BE2C (cell line): Measurements from ENCODE around the gene RFPL4AL1.
"Not testable (repeated sequence)": the region's sequence is repeated elsewhere in the genome, so short reads cannot be mapped to it uniquely, and the experiment has no call there.

Source experiments
- DNase-seq: peaks from one replicate; pipeline ENCODE4 v3.0.0-alpha.2; 2020
- H3K27me3 ChIP-seq: fragments of 250-450 bp; sonication (Bioruptor Pico); 2 replicates; pipeline ENCODE4 v1.5.1; 2020; ENCODE audit warnings: mild to moderate bottlenecking
- H3K36me3 ChIP-seq: fragments of 250-450 bp; sonication (Bioruptor Pico); 2 replicates; pipeline ENCODE4 v1.5.1; 2020; ENCODE audit warnings: mild to moderate bottlenecking
- H3K4me1 ChIP-seq: fragments of 250-450 bp; sonication (Bioruptor Pico); 2 replicates; pipeline ENCODE4 v1.5.1; 2020
- H3K4me3 ChIP-seq: 2 replicates; pipeline ENCODE4 v1.5.1; 2011; ENCODE audit warnings: low read depth, low read length
- H3K9me3 ChIP-seq: fragments of 250-450 bp; sonication (Bioruptor Pico); 2 replicates; pipeline ENCODE4 v1.5.1; 2020
- TF ChIP-seq, protein P1 (sequence below): IDR thresholded peaks from 2 replicates; pipeline ENCODE4 v1.5.1; 2012; ENCODE audit warnings: mild to moderate bottlenecking, low read depth, low read length

Gene RFPL4AL1

DNA sequence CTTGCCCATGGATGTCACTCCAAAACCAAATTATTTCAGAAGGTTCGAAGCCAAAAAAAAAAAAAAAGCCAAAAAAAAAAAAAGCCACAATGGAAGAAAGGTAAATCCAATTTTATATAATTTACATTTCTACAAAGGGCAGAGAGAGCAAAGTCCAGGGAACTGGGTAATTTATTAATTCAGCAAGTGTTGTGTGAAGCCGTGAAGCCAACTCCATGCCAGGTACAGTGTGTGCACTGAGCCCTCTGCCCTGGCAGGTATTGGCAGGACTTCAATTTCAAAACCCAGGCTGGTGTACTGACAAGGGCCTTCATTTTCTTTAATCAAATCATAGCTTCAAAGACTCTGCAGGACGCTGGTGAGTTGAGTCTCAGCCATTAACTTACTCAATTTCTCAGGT, 15.5 kb upstream of the RFPL4AL1 start:
- H3K9me3 ChIP-seq, result no peaks in the 10 kb centered on the region

DNA sequence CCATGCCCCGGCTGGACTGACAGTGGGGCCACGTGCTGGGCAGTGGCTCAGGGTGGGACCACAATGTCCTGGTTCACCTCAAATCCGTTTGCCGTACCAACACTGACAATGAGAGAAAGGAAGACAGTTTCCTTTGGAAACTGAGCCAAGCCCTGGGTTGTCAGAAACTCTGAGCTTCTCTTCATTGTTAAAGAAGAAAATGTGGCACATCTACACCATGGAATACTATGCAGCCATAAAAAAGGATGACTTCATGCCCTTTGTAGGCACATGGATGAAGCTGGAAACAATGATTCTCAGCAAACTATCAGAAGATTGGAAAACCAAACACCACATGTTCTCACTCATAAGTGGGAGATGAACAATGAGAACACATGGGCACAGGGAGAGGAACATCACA, 12.1 kb upstream of the RFPL4AL1 start:
- not testable (repeated sequence) for H3K36me3 ChIP-seq, H3K4me1 ChIP-seq, H3K4me3 ChIP-seq, DNase-seq, H3K9me3 ChIP-seq
- peaks cover 32% of the 10 kb centered on the region for H3K27me3 ChIP-seq

More for the DNA sequence above, 15.5 kb upstream of the RFPL4AL1 start:
- Histone ChIP-seq H3K27me3 (peaks cover 61% of the 10 kb centered on the region), H3K4me1 (no peaks in the 10 kb centered on the region), H3K4me3 (no peak overlapping the region), H3K36me3 (no peaks in the 10 kb centered on the region)
- no peak for DNase-seq
- TF ChIP-seq, protein P1, sequence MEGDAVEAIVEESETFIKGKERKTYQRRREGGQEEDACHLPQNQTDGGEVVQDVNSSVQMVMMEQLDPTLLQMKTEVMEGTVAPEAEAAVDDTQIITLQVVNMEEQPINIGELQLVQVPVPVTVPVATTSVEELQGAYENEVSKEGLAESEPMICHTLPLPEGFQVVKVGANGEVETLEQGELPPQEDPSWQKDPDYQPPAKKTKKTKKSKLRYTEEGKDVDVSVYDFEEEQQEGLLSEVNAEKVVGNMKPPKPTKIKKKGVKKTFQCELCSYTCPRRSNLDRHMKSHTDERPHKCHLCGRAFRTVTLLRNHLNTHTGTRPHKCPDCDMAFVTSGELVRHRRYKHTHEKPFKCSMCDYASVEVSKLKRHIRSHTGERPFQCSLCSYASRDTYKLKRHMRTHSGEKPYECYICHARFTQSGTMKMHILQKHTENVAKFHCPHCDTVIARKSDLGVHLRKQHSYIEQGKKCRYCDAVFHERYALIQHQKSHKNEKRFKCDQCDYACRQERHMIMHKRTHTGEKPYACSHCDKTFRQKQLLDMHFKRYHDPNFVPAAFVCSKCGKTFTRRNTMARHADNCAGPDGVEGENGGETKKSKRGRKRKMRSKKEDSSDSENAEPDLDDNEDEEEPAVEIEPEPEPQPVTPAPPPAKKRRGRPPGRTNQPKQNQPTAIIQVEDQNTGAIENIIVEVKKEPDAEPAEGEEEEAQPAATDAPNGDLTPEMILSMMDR, result no peak

DNA sequence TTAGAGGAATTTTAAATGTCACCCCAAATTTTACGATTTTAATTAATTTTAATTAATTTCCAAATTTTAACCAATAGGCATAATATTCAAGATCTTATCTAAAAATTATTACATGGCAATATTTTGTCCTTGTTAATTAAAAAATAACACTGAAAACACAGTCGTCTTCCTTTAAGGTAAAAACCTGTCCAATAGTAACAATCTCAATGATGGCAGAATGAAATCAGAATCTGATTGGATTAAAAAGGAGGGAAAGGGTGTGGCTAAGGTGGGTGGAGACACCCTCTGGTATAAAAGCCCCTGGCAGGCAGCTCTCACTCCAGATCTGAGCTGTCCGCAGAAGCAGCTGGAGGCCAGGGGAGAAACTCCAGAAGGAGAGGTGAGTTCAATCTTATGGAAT, 10.1 kb upstream of the RFPL4AL1 start, which contains the start of gene RFPL4A:
RFPL4A (plus strand) TSS at position 301 of the 400 bp plus-strand sequence. CDS start 2,704 bp downstream, outside the sequence.
- not testable (repeated sequence) for H3K4me3 ChIP-seq

DNA sequence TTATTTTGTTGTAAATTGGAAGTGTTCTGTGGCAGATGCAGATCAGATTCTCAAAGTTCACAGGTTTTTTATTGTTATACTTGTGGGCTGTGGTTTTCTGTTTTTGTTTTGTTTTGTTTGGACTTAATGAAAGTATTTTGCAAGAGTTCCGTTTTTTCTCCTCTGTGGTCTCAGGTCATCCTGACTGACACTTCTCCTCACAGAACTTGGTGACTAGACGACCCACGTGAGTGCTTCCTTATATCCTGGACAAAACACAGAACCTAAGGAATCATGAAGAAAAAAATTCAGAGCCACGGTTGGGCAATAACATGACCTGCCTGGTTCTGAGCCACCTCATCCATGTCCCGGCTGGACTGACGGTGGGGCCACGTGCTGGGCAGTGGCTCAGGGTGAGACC, 2.5 kb upstream of the RFPL4AL1 start:
- DNase-seq, result no peak

More for the DNA sequence above, 10.1 kb upstream of the RFPL4AL1 start, which contains the start of gene RFPL4A:
- DNase-seq, H3K36me3 ChIP-seq, H3K9me3 ChIP-seq, H3K4me1 ChIP-seq: not testable (repeated sequence)
- H3K27me3 ChIP-seq, result peaks cover 19% of the 10 kb centered on the region

DNA sequence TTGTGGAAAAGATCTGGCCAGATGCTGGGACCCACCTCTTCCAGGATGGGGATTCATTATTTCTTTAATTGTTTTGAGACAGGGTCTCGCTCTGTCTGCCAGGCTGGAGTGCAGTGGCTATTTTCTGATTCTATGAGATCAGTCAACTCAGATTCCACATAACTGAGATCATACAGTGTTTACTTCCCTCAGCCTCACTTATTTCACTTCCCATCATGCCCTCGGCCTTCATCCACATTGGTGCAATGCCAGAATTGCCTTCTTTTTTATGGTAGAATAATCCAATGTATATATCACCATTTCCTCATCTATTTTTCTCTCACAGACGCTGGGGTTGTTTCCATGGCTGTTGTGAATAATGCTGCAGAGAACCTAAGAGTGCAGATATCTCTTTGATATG, 714 bp downstream of the RFPL4AL1 start:
- not testable (repeated sequence) for H3K4me1 ChIP-seq, H3K9me3 ChIP-seq, H3K4me3 ChIP-seq, H3K36me3 ChIP-seq, DNase-seq
- H3K27me3 ChIP-seq, result peaks cover 16% of the 10 kb centered on the region

More for the DNA sequence above, 2.5 kb upstream of the RFPL4AL1 start:
- no peaks in the 10 kb centered on the region for H3K4me1 ChIP-seq
- no peak overlapping the region for H3K4me3 ChIP-seq
- TF ChIP-seq, protein P1, result no peak
- no peaks in the 10 kb centered on the region for H3K9me3 ChIP-seq
- peaks cover 16% of the 10 kb centered on the region for H3K27me3 ChIP-seq
- no peaks in the 10 kb centered on the region for H3K36me3 ChIP-seq

DNA sequence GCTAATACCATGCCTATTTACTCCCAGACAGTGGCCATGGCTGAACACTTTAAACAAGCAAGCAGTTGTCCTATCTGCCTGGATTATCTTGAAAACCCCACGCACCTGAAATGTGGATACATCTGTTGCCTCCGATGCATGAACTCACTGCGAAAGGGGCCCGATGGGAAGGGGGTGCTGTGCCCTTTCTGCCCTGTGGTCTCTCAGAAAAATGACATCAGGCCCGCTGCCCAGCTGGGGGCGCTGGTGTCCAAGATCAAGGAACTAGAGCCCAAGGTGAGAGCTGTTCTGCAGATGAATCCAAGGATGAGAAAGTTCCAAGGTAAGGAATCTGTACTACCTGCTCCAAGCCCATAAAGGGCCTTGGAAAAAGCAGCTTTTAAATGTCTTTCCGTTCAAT, 8.6 kb downstream of the RFPL4AL1 start:
- Histone ChIP-seq H3K9me3 (no peaks in the 10 kb centered on the region), H3K4me1 (no peaks in the 10 kb centered on the region), H3K36me3 (no peaks in the 10 kb centered on the region), H3K27me3 (peaks cover 39% of the 10 kb centered on the region), H3K4me3 (no peak overlapping the region)
- TF ChIP-seq, protein P1, result peak; percentile 45
- DNase-seq, result peak; percentile 33

DNA sequence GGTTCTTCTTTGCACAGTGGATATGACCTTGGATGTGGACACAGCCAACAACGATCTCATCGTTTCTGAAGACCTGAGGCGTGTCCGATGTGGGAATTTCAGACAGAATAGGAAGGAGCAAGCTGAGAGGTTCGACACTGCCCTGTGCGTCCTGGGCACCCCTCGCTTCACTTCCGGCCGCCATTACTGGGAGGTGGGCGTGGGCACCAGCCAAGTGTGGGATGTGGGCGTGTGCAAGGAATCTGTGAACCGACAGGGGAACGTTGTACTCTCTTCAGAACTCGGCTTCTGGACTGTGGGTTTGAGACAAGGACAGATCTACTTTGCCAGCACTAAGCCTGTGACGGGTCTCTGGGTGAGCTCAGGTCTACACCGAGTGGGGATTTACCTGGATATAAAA, 9.4 kb downstream of the RFPL4AL1 start:
- TF ChIP-seq, protein P1, result no peak
- Histone ChIP-seq H3K9me3 (no peaks in the 10 kb centered on the region), H3K4me3 (no peak overlapping the region), H3K36me3 (no peaks in the 10 kb centered on the region), H3K27me3 (peaks cover 47% of the 10 kb centered on the region), H3K4me1 (no peaks in the 10 kb centered on the region)
- no peak for DNase-seq

DNA sequence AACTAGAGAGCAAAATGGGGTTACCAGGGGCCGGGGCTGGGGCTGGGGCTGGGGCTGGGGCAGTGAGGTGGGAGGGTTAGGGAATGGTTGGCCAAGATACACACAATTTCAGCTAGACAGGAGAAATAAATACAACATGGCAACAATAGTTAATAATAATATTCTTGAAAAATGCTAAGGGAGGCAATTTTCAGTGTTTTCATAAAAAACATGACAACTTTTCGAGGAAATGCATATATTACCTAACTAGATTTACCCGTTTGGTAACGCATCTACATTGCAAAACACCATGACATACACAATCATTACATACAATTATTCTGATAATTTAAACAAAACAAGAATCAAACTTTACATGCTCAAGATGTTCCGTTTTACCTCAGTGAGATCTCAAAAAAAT, 12.2 kb downstream of the RFPL4AL1 start:
- TF ChIP-seq, protein P1, result no peak
- no peak for DNase-seq
- H3K9me3 ChIP-seq, result no peaks in the 10 kb centered on the region
- H3K4me3 ChIP-seq, result no peak overlapping the region
- no peaks in the 10 kb centered on the region for H3K36me3 ChIP-seq
- no peaks in the 10 kb centered on the region for H3K4me1 ChIP-seq
- peaks cover 43% of the 10 kb centered on the region for H3K27me3 ChIP-seq
